Measurements from ENCODE around the gene METRNL. TPM values are rescaled to one million over a fixed set of nuclear protein-coding genes. Genes with fewer than 3 reads are reported as not detected.

Gene METRNL
- total RNA-seq, 1 donor, result 140 TPM

DNA sequence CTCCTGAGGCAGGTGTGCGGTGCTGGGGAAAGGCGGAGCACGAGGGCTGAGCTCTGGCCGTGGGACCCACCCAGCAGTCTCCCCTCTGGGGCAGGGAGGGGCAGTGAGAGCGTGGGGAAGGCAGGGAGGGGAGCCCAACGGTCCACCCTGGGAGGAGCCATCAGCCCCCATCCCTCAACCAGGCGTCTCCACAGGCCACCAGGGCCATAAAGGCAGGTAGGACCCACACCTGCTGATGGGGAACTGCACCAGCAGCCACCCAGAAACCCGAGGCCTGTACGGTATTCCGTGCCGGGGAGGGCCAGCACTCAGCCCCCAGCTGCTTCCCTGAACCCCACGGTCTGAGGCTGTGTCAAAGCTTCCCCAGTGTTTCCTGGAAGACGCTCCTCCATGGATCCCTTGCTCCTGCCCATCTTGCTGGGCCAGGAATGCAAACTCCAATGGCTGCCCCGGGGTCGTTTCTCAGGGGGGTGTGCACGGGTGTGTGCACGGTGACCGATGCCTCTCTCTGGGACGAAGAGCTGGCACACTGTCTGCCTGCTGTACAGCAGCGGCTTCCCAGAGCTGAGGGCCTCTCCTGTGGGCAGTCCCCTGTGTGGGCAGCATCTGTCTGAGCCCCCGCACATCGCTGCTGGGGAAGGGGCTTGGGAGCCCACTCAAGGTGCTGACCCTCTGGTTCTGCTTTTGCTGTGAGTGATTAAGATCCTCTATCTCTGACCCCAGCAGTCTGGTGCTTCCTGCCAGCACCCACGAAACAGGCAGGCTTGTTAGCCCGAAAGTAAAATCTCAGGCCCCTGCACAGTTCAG lies 17.2 kb upstream of the METRNL start:
- Histone ChIP-seq H3K4me3 (ENCODE audit: insufficient read depth, low read length) (no peak overlapping the region), H3K27ac (ENCODE audit: low read depth, low read length) (no peak overlapping the region)

DNA sequence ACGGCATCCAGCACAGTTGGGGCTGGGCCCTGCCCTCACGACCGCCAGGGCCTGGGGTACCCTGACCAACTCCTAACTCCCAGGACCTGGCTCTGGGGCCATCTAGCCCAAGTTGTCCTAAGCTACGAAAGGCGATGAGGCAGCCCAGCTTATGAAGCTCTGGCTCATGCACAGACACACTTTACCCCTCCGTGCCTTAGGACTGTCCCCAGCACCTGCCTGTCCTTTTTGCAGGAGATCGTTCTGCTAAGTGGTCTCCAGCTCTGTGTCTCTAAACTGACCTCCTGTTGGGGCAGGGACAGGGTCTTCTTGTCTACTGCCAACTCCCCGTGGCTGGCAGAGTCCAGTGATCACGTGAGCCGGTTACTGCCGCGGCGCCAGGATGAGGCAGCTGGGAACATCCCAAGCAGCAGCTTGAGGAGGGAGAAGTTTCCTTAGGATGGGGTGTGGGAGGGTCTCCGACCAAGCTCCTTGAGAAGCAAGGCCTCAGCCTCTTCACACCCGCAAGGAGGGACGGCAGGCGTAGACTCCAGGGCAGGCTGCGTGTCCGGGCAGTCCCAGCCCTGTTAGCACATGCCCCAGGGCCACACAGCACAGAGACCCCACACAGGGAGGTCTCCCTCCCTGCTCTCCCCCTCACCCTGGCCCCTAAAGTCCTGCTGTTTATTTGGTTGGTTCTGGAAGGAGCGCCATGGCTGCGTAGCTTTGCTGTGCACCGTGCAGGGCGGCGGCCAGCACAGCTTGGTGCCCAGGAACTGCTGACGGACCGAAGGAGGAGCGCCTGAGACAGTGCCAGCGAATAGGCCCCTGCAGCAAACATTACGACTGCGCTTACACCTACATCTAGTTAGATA lies 16.4 kb upstream of the METRNL start:
- Histone ChIP-seq H3K4me3 (ENCODE audit: insufficient read depth, low read length) (no peak overlapping the region), H3K9me3 (ENCODE audit: low read depth, low read length) (no peaks in the 10 kb centered on the region), H3K27me3 (ENCODE audit: insufficient read depth, low read length) (no peaks in the 10 kb centered on the region), H3K36me3 (ENCODE audit: insufficient read depth, low read length) (no peaks in the 10 kb centered on the region), H4K20me1 (ENCODE audit: insufficient read depth, low read length) (no peaks in the 10 kb centered on the region), H3K4me2 (ENCODE audit: insufficient read depth, low read length) (no peak overlapping the region), H3K79me2 (ENCODE audit: insufficient read depth, low read length) (no peaks in the 10 kb centered on the region), H3K27ac (ENCODE audit: low read depth, low read length) (no peak overlapping the region), H2AFZ (ENCODE audit: low read length) (no peak overlapping the region), H3K4me1 (ENCODE audit: insufficient read depth, low read length) (no peaks in the 10 kb centered on the region)
- TF ChIP-seq, protein P1, sequence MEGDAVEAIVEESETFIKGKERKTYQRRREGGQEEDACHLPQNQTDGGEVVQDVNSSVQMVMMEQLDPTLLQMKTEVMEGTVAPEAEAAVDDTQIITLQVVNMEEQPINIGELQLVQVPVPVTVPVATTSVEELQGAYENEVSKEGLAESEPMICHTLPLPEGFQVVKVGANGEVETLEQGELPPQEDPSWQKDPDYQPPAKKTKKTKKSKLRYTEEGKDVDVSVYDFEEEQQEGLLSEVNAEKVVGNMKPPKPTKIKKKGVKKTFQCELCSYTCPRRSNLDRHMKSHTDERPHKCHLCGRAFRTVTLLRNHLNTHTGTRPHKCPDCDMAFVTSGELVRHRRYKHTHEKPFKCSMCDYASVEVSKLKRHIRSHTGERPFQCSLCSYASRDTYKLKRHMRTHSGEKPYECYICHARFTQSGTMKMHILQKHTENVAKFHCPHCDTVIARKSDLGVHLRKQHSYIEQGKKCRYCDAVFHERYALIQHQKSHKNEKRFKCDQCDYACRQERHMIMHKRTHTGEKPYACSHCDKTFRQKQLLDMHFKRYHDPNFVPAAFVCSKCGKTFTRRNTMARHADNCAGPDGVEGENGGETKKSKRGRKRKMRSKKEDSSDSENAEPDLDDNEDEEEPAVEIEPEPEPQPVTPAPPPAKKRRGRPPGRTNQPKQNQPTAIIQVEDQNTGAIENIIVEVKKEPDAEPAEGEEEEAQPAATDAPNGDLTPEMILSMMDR (IDR thresholded peaks at IDR 0.05; ENCODE audit: extremely low read depth, low read depth, low read length), result no peak
- DNase-seq (ENCODE audit: insufficient read length, low spot score, missing footprints), result peak; percentile 54

More for the DNA sequence above, 17.2 kb upstream of the METRNL start:
- Histone ChIP-seq H3K4me2 (ENCODE audit: insufficient read depth, low read length) (no peak overlapping the region), H4K20me1 (ENCODE audit: insufficient read depth, low read length) (no peaks in the 10 kb centered on the region), H3K4me1 (ENCODE audit: insufficient read depth, low read length) (no peaks in the 10 kb centered on the region), H3K27me3 (ENCODE audit: insufficient read depth, low read length) (no peaks in the 10 kb centered on the region), H3K9me3 (ENCODE audit: low read depth, low read length) (no peaks in the 10 kb centered on the region), H3K36me3 (ENCODE audit: insufficient read depth, low read length) (no peaks in the 10 kb centered on the region), H2AFZ (ENCODE audit: low read length) (no peak overlapping the region), H3K79me2 (ENCODE audit: insufficient read depth, low read length) (no peaks in the 10 kb centered on the region)
- TF ChIP-seq, protein P1 (IDR thresholded peaks at IDR 0.05; ENCODE audit: extremely low read depth, low read depth, low read length), result no peak
- peak; percentile 65 for DNase-seq (ENCODE audit: insufficient read length, low spot score, missing footprints)

DNA sequence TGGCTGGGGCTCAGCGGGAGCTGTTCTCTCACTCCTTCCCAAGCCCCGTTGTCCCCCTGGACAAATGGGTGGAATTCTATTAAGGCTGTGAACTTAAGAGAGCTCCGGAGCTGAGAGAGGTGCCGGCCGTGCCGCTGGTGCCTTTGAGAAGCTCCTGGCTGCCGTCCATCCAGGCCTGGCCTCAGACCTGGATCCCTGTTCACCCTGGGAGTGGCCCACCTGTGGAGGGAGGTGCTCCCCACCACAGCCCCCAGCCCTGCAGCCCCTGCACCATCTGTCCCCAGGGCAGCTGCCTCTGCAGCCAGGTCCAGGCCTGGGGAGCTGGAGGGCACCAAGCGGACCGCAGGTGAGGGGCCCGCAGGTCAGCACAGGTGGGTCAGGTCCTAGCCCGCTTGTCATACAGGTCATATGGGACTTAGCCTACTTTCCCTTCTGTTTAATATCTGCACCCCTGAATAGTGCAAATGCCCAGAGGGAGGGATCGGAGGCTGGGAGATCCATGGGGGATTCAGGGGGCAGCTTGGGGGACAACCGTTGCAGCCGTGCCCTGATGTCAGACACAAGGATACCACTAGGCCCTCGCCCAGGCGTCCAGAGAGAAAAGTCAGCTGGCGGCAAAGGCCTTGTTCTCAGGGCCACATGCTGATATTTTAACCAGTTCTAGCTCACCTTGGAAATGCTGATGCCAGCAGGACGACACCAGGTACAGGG lies 15.2 kb upstream of the METRNL start:
- H3K27me3 ChIP-seq (ENCODE audit: insufficient read depth, low read length), result no peaks in the 10 kb centered on the region
- TF ChIP-seq, protein P1 (IDR thresholded peaks at IDR 0.05; ENCODE audit: extremely low read depth, low read depth, low read length), result no peak
- no peaks in the 10 kb centered on the region for H3K9me3 ChIP-seq (ENCODE audit: low read depth, low read length)
- H2AFZ ChIP-seq (ENCODE audit: low read length), result no peak overlapping the region
- H3K79me2 ChIP-seq (ENCODE audit: insufficient read depth, low read length), result no peaks in the 10 kb centered on the region
- H3K4me3 ChIP-seq (ENCODE audit: insufficient read depth, low read length), result no peak overlapping the region
- H3K4me2 ChIP-seq (ENCODE audit: insufficient read depth, low read length), result no peak overlapping the region
- peak; percentile 80 for DNase-seq (ENCODE audit: insufficient read length, low spot score, missing footprints)
- no peaks in the 10 kb centered on the region for H4K20me1 ChIP-seq (ENCODE audit: insufficient read depth, low read length)
- H3K27ac ChIP-seq (ENCODE audit: low read depth, low read length), result no peak overlapping the region
- no peaks in the 10 kb centered on the region for H3K4me1 ChIP-seq (ENCODE audit: insufficient read depth, low read length)
- H3K36me3 ChIP-seq (ENCODE audit: insufficient read depth, low read length), result no peaks in the 10 kb centered on the region

Data from osteoblast (primary cell).